Measurements from ENCODE around the gene SLC25A42.

DNA sequence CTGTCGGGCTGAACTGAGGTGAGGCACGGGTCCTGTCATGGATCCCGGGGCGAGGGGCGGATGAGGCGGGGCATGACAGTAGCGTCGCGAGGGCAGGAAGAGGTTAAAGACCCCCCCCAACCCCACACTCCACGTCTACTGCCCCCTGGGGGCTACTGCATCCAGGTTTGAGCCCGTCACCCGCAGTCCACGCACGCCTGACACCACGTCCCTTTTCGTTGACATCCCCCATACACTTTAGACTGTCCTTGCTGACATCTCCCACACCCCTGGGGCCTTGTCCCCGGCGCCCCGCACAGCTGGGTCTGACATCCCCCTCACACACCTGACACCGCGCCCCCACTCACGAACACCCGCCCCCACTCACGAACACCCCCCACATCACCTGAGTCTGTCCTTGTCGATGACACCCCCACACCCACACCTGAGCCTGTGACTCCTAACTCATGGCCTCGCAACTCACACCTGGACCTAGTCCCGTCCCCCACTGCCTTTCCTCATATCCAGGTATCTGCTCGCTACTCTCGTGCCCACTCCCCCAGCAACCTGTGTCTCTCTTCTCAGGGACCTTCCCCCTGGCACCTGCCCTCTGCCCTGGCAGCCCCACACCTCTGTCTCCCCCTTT, 416 bp downstream of the SLC25A42 start:
- TF ChIP-seq, protein P1, sequence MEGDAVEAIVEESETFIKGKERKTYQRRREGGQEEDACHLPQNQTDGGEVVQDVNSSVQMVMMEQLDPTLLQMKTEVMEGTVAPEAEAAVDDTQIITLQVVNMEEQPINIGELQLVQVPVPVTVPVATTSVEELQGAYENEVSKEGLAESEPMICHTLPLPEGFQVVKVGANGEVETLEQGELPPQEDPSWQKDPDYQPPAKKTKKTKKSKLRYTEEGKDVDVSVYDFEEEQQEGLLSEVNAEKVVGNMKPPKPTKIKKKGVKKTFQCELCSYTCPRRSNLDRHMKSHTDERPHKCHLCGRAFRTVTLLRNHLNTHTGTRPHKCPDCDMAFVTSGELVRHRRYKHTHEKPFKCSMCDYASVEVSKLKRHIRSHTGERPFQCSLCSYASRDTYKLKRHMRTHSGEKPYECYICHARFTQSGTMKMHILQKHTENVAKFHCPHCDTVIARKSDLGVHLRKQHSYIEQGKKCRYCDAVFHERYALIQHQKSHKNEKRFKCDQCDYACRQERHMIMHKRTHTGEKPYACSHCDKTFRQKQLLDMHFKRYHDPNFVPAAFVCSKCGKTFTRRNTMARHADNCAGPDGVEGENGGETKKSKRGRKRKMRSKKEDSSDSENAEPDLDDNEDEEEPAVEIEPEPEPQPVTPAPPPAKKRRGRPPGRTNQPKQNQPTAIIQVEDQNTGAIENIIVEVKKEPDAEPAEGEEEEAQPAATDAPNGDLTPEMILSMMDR (IDR thresholded peaks at IDR 0.05): no peak
- TF ChIP-seq POLR2A (IDR thresholded peaks at IDR 0.05): no peak
